ENCODE measurements around the gene SERPINA3. TPM values are rescaled to one million over a fixed set of nuclear protein-coding genes. Genes with fewer than 3 reads are reported as not detected.

Gene SERPINA3
- total and polyA plus RNA-seq, 5 donors, result 56.4 to 390 (median 192) TPM

DNA sequence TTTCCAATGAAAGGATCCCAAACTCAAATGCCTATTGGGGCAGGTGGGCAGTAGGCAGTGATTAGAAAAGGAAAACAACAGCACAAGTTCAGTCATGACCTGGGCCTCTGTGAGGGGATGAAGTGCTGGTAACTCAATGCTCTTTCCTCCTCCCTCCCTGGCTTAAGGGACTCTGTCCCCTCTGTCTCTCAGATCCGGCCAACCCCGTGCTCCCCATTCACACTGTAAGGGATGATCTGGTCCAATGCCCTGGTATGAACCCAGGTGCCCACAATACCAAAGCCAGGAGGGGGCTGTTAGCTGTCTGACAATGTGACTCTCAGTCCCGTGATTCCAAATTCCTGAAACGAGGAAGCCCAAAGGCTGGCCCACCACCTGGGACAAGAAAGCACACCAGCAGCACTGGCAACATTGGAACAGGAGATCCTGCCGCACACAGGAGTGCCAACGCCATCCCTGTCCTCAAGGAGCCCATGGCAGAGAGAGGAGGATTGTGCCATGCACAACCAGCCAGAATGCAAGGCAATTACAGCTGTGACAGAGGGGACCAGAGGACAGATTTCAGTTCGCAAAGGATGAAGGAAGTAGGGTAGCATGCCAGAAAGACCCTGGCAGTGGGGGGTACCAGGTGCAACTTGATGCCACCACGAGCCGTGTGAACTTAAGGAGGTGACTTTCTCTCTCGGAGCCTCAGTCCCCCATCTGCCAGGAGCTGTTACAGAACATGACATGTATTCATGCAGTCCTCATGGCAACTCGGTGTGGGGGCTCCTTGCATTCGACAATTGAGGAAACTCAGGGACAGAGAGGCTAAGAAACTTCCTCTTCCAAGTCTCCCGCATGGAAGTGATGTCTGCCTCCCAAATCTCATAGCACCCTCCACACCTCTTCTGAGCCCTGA is 37.6 kb downstream of the SERPINA3 start:
- DNase-seq (no peak), ATAC-seq (no peak)
- intact Hi-C loops (cut with DNase I), result no loop called here
- no peaks in the 10 kb centered on the region for H3K27me3 ChIP-seq (ENCODE audit: control insufficient read depth, insufficient read depth)
- no peaks in the 10 kb centered on the region for H3K4me1 ChIP-seq (ENCODE audit: control insufficient read depth, insufficient read depth, low read length)
- H3K4me3 ChIP-seq (ENCODE audit: low read length), result no peak overlapping the region
- no peak overlapping the region for H3K27ac ChIP-seq (ENCODE audit: low read length)
- H3K9me3 ChIP-seq (ENCODE audit: control insufficient read depth, low read length), result peaks cover 5% of the 10 kb centered on the region
- WGBS, result 80% methylated on average over 13 of the region's 13 CpGs

DNA sequence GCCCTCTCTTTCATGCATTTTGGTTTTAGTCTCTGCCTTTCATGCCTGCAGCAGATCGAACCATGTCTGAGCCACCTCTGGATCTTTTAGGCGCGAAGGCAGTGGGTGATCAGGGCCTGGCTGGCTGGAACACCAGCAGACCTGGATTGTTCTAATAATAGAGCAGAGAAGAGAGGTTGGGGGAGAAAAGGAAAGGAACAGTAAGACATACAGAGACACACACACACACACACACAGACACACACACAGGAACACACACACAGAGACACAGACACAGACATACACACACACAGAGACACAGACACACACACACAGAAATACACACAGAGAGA is 38.2 kb downstream of the SERPINA3 start:
- WGBS, result 84% methylated on average over 3 of the region's 3 CpGs
- no peak overlapping the region for H3K4me3 ChIP-seq (ENCODE audit: low read length)
- intact Hi-C loops (cut with DNase I), result no loop called here
- ATAC-seq (no peak), DNase-seq (no peak)
- peaks cover 5% of the 10 kb centered on the region for H3K9me3 ChIP-seq (ENCODE audit: control insufficient read depth, low read length)
- no peaks in the 10 kb centered on the region for H3K4me1 ChIP-seq (ENCODE audit: control insufficient read depth, insufficient read depth, low read length)
- no peak overlapping the region for H3K27ac ChIP-seq (ENCODE audit: low read length)
- H3K27me3 ChIP-seq (ENCODE audit: control insufficient read depth, insufficient read depth), result no peaks in the 10 kb centered on the region

DNA sequence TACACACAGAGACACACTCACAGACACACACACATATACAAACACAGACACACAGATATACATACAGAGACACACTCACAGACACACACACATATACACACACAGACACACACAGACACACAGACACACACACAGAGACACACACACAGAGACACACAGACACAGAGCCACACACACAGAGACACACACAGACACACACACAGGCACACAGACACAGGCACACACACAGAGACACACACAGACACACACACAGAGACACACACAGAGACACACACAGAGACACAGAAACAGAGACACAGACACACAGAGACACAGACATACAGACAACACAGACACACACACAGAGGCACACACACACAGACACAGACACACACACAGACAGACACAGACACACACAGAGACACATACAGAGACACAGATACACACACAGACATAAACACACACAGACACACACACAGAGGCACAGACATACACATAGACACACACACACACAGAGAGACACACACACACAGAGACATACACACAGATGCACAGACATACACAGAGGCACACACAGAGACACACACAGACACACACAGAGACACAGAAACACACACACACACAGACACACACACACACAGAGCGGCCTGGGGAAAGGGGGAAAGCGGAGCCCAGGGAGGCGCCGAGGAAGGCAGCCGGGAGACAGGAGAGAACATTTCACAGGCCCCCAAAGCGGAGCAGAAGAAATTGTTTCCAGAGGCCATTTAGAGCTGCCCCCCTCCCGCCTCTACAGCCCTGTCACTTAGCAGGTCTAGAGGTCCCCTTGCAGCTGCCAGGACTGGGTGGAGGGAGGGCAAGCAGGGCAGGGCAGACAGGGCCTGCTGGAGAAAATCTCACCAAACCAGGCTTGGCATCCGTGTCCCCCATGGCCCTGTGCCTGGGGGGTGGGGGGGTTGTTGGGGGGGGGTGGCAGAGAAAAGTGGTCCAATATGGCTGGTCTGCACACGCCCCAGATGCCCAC is 38.9 kb downstream of the SERPINA3 start:
- WGBS, result 69% methylated on average over 9 of the region's 9 CpGs
- H3K27me3 ChIP-seq (ENCODE audit: control insufficient read depth, insufficient read depth), result no peaks in the 10 kb centered on the region
- intact Hi-C loops (cut with DNase I), result no loop called here
- H3K9me3 ChIP-seq (ENCODE audit: control insufficient read depth, low read length), result peaks cover 5% of the 10 kb centered on the region
- H3K27ac ChIP-seq (ENCODE audit: low read length), result no peak overlapping the region
- ATAC-seq (no peak), DNase-seq (no peak)
- no peak overlapping the region for H3K4me3 ChIP-seq (ENCODE audit: low read length)
- H3K4me1 ChIP-seq (ENCODE audit: control insufficient read depth, insufficient read depth, low read length), result no peaks in the 10 kb centered on the region

DNA sequence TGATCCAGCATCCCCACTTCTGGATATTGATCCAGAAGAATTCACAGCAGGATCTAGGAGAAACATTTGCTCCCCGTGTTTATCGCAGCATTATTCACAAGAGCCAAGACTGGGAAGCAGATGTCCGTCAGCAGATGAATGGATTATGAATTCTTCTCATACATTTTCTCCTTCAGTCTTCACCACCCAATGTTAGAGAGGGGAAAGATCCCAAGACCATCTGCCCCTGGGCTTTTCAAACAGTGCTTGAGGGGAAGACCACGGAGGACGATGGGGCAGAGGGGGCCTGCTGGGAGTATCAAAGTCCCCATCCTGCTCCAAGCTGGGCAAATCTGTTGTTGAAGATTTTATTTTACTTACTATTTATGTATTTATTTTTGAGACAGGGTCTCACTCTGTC is 41.1 kb downstream of the SERPINA3 start:
- WGBS, result 85% methylated on average over 5 of the region's 5 CpGs
- no peaks in the 10 kb centered on the region for H3K4me1 ChIP-seq (ENCODE audit: control insufficient read depth, insufficient read depth, low read length)
- peaks cover 5% of the 10 kb centered on the region for H3K9me3 ChIP-seq (ENCODE audit: control insufficient read depth, low read length)
- no peaks in the 10 kb centered on the region for H3K27me3 ChIP-seq (ENCODE audit: control insufficient read depth, insufficient read depth)
- ATAC-seq, result no peak
- intact Hi-C loops (cut with DNase I), result no loop called here
- no peak for DNase-seq
- H3K27ac ChIP-seq (ENCODE audit: low read length), result no peak overlapping the region
- H3K4me3 ChIP-seq (ENCODE audit: low read length), result no peak overlapping the region

DNA sequence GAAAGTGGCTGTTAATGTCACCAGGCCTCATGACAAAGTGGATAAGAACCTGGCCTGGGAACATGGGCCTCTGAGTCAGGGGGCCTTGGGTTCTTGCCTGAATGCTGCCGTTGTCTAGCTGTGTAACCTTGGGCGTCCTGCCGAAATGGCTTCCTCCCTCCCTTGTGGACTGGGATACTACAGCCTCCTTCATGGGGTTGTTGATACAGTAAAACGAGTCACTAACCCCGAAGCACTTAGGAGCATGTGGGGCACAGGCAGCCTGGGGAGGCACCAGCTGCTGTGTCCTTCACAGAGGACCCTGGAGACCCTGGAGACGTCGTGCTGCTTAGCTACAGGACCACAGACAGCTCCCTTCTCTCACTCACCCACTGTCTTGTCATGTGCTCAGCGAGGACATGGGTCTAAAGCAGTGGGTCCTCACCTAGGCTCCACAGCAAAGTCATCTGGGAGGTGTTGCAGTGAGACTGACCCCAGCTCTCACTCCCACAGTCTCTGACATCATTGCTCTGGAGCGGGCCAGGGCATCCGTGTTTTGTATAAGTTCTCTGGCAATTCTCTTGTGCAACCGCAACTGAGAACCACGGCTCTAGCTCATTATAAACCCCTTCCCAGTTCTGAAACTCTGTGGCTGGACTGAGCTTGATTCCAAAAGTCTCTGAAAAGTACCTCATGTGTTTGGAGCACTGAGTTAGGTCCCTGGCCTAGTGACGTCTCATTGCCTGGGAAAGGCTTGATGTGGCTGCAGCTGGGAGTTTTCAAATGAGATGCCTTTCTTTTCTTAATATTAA is 42.1 kb downstream of the SERPINA3 start:
- DNase-seq (peak in 1 of 3 donors; percentile 35), ATAC-seq (peak in 1 of 2 donors; percentile 21)
- Histone ChIP-seq H3K27ac (ENCODE audit: low read length) (no peak overlapping the region), H3K4me1 (ENCODE audit: control insufficient read depth, insufficient read depth, low read length) (no peaks in the 10 kb centered on the region), H3K27me3 (ENCODE audit: control insufficient read depth, insufficient read depth) (no peaks in the 10 kb centered on the region), H3K4me3 (ENCODE audit: low read length) (no peak overlapping the region), H3K9me3 (ENCODE audit: control insufficient read depth, low read length) (no peaks in the 10 kb centered on the region)
- 61% methylated on average over 13 of the region's 13 CpGs for WGBS
- intact Hi-C loops (cut with DNase I), result no loop called here

DNA sequence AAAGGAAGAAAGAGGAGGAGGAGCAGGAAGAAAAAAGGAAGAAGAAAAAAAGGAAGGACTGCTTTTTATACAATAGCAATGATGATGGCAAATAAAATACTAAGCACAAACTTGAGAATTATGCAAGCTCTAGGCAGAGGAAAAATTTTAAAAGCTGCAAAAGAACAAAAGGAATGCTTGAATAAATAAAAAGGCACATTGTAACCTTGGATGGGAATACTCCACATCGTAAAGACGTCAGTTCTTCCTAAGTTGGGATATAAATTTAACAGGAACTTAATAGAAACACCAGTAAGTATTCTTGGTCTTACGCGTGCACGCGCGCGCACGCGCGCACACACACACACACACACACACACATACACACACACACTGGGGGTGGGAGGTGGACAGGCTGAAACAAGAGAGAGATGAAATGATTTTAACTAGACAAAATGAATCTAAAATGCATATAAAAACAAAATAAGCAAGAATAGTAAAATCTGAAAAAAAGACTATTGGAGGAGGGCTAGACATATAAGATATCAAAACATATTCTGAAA is 43.0 kb downstream of the SERPINA3 start:
- intact Hi-C loops (cut with DNase I), result no loop called here
- no peak for ATAC-seq

DNA sequence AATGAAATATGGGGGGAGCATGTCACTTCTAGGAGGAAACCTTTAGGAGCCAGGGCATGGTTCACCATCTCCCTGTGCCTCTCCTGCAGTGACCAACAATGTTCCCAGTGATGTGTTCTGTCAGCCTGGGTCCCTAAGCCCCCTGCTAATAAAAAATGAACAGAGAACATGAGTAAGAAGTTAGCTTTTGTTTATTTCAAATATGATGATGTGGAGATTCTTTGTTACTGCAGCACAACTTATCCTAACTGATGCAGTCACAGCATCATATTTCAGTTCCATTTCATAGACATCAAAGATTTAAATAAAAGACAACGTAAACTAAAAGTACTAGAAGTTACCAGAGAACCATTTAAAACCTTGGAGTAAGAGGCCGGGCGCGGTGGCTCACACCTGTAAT is 43.9 kb downstream of the SERPINA3 start:
- Histone ChIP-seq H3K9me3 (ENCODE audit: control insufficient read depth, low read length) (no peaks in the 10 kb centered on the region), H3K4me1 (ENCODE audit: control insufficient read depth, insufficient read depth, low read length) (no peaks in the 10 kb centered on the region), H3K4me3 (ENCODE audit: low read length) (no peak overlapping the region), H3K27me3 (ENCODE audit: control insufficient read depth, insufficient read depth) (no peaks in the 10 kb centered on the region), H3K27ac (ENCODE audit: low read length) (no peak overlapping the region)
- intact Hi-C loops (cut with DNase I), result no loop called here
- ATAC-seq, result no peak
- WGBS, result 95% methylated on average over 4 of the region's 4 CpGs
- no peak for DNase-seq

More for the DNA sequence above, 43.0 kb downstream of the SERPINA3 start:
- Histone ChIP-seq H3K4me3 (ENCODE audit: low read length) (no peak overlapping the region), H3K27me3 (ENCODE audit: control insufficient read depth, insufficient read depth) (no peaks in the 10 kb centered on the region), H3K4me1 (ENCODE audit: control insufficient read depth, insufficient read depth, low read length) (no peaks in the 10 kb centered on the region), H3K27ac (ENCODE audit: low read length) (no peak overlapping the region), H3K9me3 (ENCODE audit: control insufficient read depth, low read length) (no peaks in the 10 kb centered on the region)
- no peak for DNase-seq
- WGBS, result 62% methylated on average over 11 of the region's 11 CpGs

DNA sequence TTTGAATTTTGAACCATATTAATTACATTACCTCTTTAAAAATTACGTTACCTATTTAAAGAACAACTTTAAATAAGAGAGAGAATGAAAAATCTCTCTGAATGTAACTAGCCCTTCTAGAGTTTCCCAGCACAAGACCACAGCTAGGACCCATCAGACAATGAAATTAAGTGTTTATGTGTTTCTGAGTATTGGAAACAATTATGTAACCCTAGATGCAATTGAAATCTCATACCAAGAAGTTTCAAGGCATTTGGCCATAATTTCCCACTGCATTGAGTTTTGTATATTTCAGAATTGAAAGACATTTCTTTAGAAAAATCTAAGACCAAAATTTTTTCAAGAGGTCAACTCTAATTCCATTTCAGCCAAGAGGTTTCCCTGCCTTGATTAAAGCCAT is 47.1 kb downstream of the SERPINA3 start:
- DNase-seq (no peak), ATAC-seq (no peak)
- no peaks in the 10 kb centered on the region for H3K27me3 ChIP-seq (ENCODE audit: control insufficient read depth, insufficient read depth)
- H3K4me1 ChIP-seq (ENCODE audit: control insufficient read depth, insufficient read depth, low read length), result no peaks in the 10 kb centered on the region
- no peaks in the 10 kb centered on the region for H3K9me3 ChIP-seq (ENCODE audit: control insufficient read depth, low read length)
- no peak overlapping the region for H3K4me3 ChIP-seq (ENCODE audit: low read length)
- 81% methylated on average over 1 of the region's 1 CpG for WGBS
- H3K27ac ChIP-seq (ENCODE audit: low read length), result no peak overlapping the region
- intact Hi-C loops (cut with DNase I), result no loop called here

DNA sequence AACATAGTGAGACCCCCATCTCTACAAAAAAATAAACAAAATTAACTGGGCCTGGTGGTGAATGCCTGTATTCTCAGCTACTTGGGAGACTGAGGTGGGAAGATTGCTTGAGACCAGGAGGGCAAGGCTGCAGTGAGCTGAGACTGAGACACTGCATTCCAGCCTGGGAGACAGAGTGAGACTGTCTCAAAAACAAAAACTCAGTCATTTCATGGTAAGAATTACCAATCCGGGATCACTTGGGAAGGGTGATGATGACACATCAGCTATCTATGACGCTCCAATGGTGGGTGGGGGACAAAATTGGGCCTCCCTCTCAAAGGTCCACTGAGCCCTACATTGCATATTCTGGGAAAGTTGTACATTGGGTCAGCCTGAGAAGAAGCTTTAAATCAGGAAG is 47.7 kb downstream of the SERPINA3 start:
- no peak overlapping the region for H3K27ac ChIP-seq (ENCODE audit: low read length)
- intact Hi-C loops (cut with DNase I), result no loop called here
- no peaks in the 10 kb centered on the region for H3K9me3 ChIP-seq (ENCODE audit: control insufficient read depth, low read length)
- H3K27me3 ChIP-seq (ENCODE audit: control insufficient read depth, insufficient read depth), result no peaks in the 10 kb centered on the region
- 74% methylated on average over 2 of the region's 2 CpGs for WGBS
- H3K4me1 ChIP-seq (ENCODE audit: control insufficient read depth, insufficient read depth, low read length), result no peaks in the 10 kb centered on the region
- DNase-seq (no peak), ATAC-seq (no peak)
- H3K4me3 ChIP-seq (ENCODE audit: low read length), result no peak overlapping the region

DNA sequence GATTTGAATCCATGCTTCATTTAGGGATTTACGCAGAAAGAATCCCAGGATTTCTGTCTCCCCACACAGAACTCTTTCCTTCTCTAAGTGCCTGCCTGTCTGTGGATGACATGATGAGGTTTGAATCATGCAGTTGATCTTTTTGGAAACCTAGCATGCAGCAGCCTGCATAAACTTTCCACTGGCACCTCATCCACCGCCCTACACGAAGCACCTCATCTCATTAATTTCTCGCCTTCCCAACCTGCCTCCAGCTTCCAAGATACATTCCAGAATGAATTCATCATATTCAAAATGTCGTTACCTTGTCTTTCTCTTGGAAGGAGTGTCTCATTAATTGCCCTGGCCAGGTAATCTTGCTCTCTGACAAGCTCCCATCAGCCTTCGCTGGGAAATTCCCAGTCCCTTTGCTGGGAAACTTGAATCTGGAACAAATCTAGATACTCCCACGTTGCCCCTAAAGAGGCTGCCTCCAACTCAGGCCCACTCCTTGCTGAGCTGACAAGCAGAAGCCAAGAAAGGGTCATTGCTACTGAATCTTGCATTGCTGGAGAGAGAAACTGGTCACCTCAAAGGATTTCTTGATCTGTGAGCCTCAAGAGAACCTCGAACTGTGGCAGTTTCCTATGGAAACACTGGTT is 48.2 kb downstream of the SERPINA3 start:
- H3K27ac ChIP-seq (ENCODE audit: low read length), result no peak overlapping the region
- 63% methylated on average over 8 of the region's 8 CpGs for WGBS
- intact Hi-C loops (cut with DNase I), result no loop called here
- H3K4me1 ChIP-seq (ENCODE audit: control insufficient read depth, insufficient read depth, low read length), result no peaks in the 10 kb centered on the region
- DNase-seq (no peak), ATAC-seq (no peak)
- no peak overlapping the region for H3K4me3 ChIP-seq (ENCODE audit: low read length)
- H3K9me3 ChIP-seq (ENCODE audit: control insufficient read depth, low read length), result no peaks in the 10 kb centered on the region
- no peaks in the 10 kb centered on the region for H3K27me3 ChIP-seq (ENCODE audit: control insufficient read depth, insufficient read depth)

All from right cardiac atrium (tissue), 5 donors.